AG09309 (cell line): ENCODE results near the gene AK6.
"Not testable (repeated sequence)": the region's sequence is repeated elsewhere in the genome, so short reads cannot be mapped to it uniquely, and the experiment has no call there.

Experiments used
- DNase-seq: peaks from one replicate; pipeline ENCODE4 v3.0.0-alpha.2; 2010; ENCODE audit warnings: low read depth
- H3K4me3 ChIP-seq: 2 replicates; pipeline ENCODE4 v1.5.1; 2011; ENCODE audit warnings: mild to moderate bottlenecking, low read depth, low read length, moderate library complexity; ENCODE audit not compliant: control insufficient read depth
- CTCF ChIP-seq: IDR thresholded peaks from 2 replicates; pipeline ENCODE4 v1.5.1; 2011; ENCODE audit warnings: mild to moderate bottlenecking, low read depth, low read length, inconsistent platforms; ENCODE audit not compliant: insufficient read depth, control insufficient read depth; ENCODE audit errors: missing control alignments

The AK6 gene

GRCh38 chr5:69343083-69343482 is 26.2 kb downstream of the AK6 start:
- no peak for DNase-seq
- H3K4me3 ChIP-seq = no peak overlapping the region
- TF ChIP-seq CTCF = no peak

GRCh38 chr5:69341520-69342161 is 27.7 kb downstream of the AK6 start:
- no peak for DNase-seq
- no peak for TF ChIP-seq CTCF
- no peak overlapping the region for H3K4me3 ChIP-seq

GRCh38 chr5:69335341-69335935 is 33.9 kb downstream of the AK6 start:
- DNase-seq = no peak

GRCh38 chr5:69334793-69335268 is 34.5 kb downstream of the AK6 start:
- DNase-seq = peak; percentile 24
- H3K4me3 ChIP-seq = no peak overlapping the region
- TF ChIP-seq CTCF = peak; percentile 94

More at GRCh38 chr5:69335341-69335935, 33.9 kb downstream of the AK6 start:
- no peak overlapping the region for H3K4me3 ChIP-seq
- TF ChIP-seq CTCF = no peak

- DNase-seq, H3K4me3 ChIP-seq: not testable (repeated sequence)
Observed at GRCh38 chr5:69333668-69334315, 35.5 kb downstream of the AK6 start.

- peak overlapping the region; percentile 80 for H3K4me3 ChIP-seq
- no peak for TF ChIP-seq CTCF
- no peak for DNase-seq
Observed at GRCh38 chr5:69331528-69332445, 37.5 kb downstream of the AK6 start.
